ENCODE data around the gene ZNF740. TPM values are rescaled to one million over a fixed set of nuclear protein-coding genes. Genes with fewer than 3 reads are reported as not detected.

ZNF740 gene
- total and polyA plus RNA-seq, 2 of the 8 experiments (the other 6 are each of a cell fraction or from before 2014, with no cell fraction given), result 8.2 to 40.0 TPM

- DNase-seq (ENCODE audit: low read depth in 1 of 2, low spot score in 2 of 2) (no peak), FAIRE-seq (no peak)
- Histone ChIP-seq H3K4me3 (ENCODE audit: extremely low read depth in 1 of 4, insufficient read depth in 2 of 4, low read depth in 3 of 4, low read length in 4 of 4) (peak overlapping the region in 3 of 4 experiments; percentile 14 to 97 (median 89); a peak in 5 of 8 replicates), H4K8ac (ENCODE audit: extremely low read depth, insufficient read depth, low read length) (no peak overlapping the region), H3K79me2 (ENCODE audit: control insufficient read depth in 1 of 2, insufficient read depth in 2 of 2, low read length in 2 of 2) (peaks cover 4 to 19% of the 10 kb centered on the region in 2 experiments; a peak in 3 of 4 replicates), H3K4me1 (replicated peaks in 1 of 4; ENCODE audit: control insufficient read depth in 3 of 4, insufficient read depth in 4 of 4, low read length in 3 of 4) (peaks cover 31 to 59% (median 46%) of the 10 kb centered on the region in 4 experiments), H3K23me2 (ENCODE audit: low read depth, low read length) (peaks cover 29% of the 10 kb centered on the region), H3K79me1 (ENCODE audit: low read depth, low read length) (peaks cover 6% of the 10 kb centered on the region), H3K14ac (ENCODE audit: insufficient read length) (no peak overlapping the region), H3K56ac (replicated peaks; ENCODE audit: insufficient read length, low read depth, low read length) (no peak overlapping the region), H3K27me3 (replicated peaks in 1 of 4; ENCODE audit: control insufficient read depth in 3 of 4, extremely low read depth in 1 of 4, insufficient read depth in 3 of 4, low read length in 3 of 4) (peaks cover 0 to 3% (median 0%) of the 10 kb centered on the region in 4 experiments; a peak in 1 of 7 replicates), H3K9ac (replicated peaks in 1 of 4; ENCODE audit: extremely low read depth in 1 of 4, low read depth in 3 of 4, low read length in 3 of 4) (no peak overlapping the region), H2AK5ac (ENCODE audit: low read depth, low read length) (no peak overlapping the region), H3K23ac (ENCODE audit: insufficient read length) (no peak overlapping the region), H3K27ac (ENCODE audit: low read depth, low read length) (no peak overlapping the region), H2AFZ (ENCODE audit: low read length) (no peak overlapping the region), H2BK15ac (ENCODE audit: low read length) (no peak overlapping the region), H2BK12ac (ENCODE audit: low read depth, low read length) (no peak overlapping the region), H2BK120ac (replicated peaks; ENCODE audit: low read depth, low read length) (no peak overlapping the region), H4K20me1 (replicated peaks in 1 of 2; ENCODE audit: control insufficient read depth in 1 of 2, insufficient read depth in 2 of 2, low read length in 2 of 2) (peaks cover 0 to 3% of the 10 kb centered on the region in 2 experiments), H3K4me2 (ENCODE audit: insufficient read depth in 1 of 2, low read depth in 2 of 2, low read length in 2 of 2) (peak overlapping the region; percentile 99 to 100), H3K36me3 (ENCODE audit: control insufficient read depth in 2 of 4, insufficient read depth in 4 of 4, low read length in 3 of 4) (no peaks in the 10 kb centered on the region; a peak in 1 of 8 replicates), H2BK20ac (ENCODE audit: low read length) (no peak overlapping the region), H3K9me3 (ENCODE audit: insufficient read depth in 2 of 2, low read depth in 1 of 2, low read length in 1 of 2) (no peaks in the 10 kb centered on the region), H2BK5ac (ENCODE audit: low read depth, low read length) (no peak overlapping the region; the same call in 1 of the 2 replicates), H3K18ac (ENCODE audit: extremely low read depth, low read length) (peak overlapping the region; percentile 43; the same call in 1 of the 2 replicates), H4K5ac (ENCODE audit: insufficient read length, low read depth, low read length) (peak overlapping the region; percentile 26), H3K4ac (replicated peaks; ENCODE audit: insufficient read length, low read depth, low read length) (no peak overlapping the region), H4K91ac (replicated peaks; ENCODE audit: insufficient read length, low read length) (no peak overlapping the region)
- WGBS, 2 experiments (ENCODE audit: extremely low coverage in 1 of 2, insufficient coverage in 1 of 2, insufficient read length in 1 of 2, insufficient replicate concordance in 2 of 2, low coverage in 1 of 2, low lambda C conversion rate in 2 of 2, missing lambda C conversion rate in 1 of 2), result 40% methylated on average over 3 of the region's 5 CpGs; no CpG with 5 or more reads in 1 of the 2 experiments
- POLR2A ChIA-PET (ENCODE audit: partially characterized antibody), result interaction anchor here (1.1 to 13.6 kb wide), 6 partner anchors 7 to 99 kb away, joined by 3 to 151 read pairs (median 4); partner anchors contain the start of genes AAAS, CSAD, PFDN5 and RARG
- no peak for TF ChIP-seq RFX5 (IDR thresholded peaks at IDR 0.05; ENCODE audit: borderline replicate concordance, low read depth, low read length)
- TF ChIP-seq TBP (IDR thresholded peaks at IDR 0.05; ENCODE audit: low read depth, low read length), result no peak
- TF ChIP-seq CREB1 (IDR thresholded peaks at IDR 0.05), result no peak
- TF ChIP-seq SP4 (IDR thresholded peaks at IDR 0.05; ENCODE audit: low read length), result no peak
- TF ChIP-seq PHF8 (conservative IDR thresholded peaks at IDR 0.05; ENCODE audit: low read depth, low read length), result no peak
- no peak for TF ChIP-seq BCL11A (IDR thresholded peaks at IDR 0.05; ENCODE audit: low read depth in 2 of 2, low read length in 2 of 2)
- TF ChIP-seq CTCF (IDR thresholded peaks at IDR 0.05; ENCODE audit: control extremely low read depth in 1 of 3, insufficient read depth in 1 of 3, low read depth in 1 of 3, low read length in 3 of 3), result no peak
- CTCF ChIA-PET (ENCODE audit: partially characterized antibody), result interaction anchor here (0.7 to 22.3 kb wide), 3 partner anchors 17 to 165 kb away, joined by 4 to 654 read pairs (median 535); partner anchors contain the start of genes ESPL1 and RARG
These were observed 41.7 kb downstream of the ZNF740 start for GRCh38 chr12:53222170-53222721.
